ENCODE measurements around the gene FBXO21.
"Not testable (repeated sequence)": the region's sequence is repeated elsewhere in the genome, so short reads cannot be mapped to it uniquely, and the experiment has no call there.

Gene FBXO21

GRCh38 chr12:117199956-117200744 is 9.9 kb upstream of the FBXO21 start:
- DNase-seq = not testable (repeated sequence)

- not testable (repeated sequence) for DNase-seq
These were observed 6.1 kb upstream of the FBXO21 start for GRCh38 chr12:117196334-117196733.

- DNase-seq = not testable (repeated sequence)
These were observed 4.8 kb upstream of the FBXO21 start for GRCh38 chr12:117195027-117195426.

- no peak for DNase-seq
These were observed 3.6 kb upstream of the FBXO21 start for GRCh38 chr12:117193903-117194302.

- not testable (repeated sequence) for DNase-seq
These were observed 2.3 kb upstream of the FBXO21 start for GRCh38 chr12:117192581-117192980.

- DNase-seq = no peak
These were observed 1.8 kb upstream of the FBXO21 start for GRCh38 chr12:117192057-117192456.

- peak; percentile 45 for DNase-seq
These were observed 503 bp downstream of the FBXO21 start for GRCh38 chr12:117189725-117190209.

GRCh38 chr12:117188961-117189724 is 1.1 kb downstream of the FBXO21 start:
- DNase-seq = peak; percentile 36

- DNase-seq = no peak
These were observed 2.1 kb downstream of the FBXO21 start for GRCh38 chr12:117188121-117188665.

- DNase-seq = no peak
These were observed 2.8 kb downstream of the FBXO21 start for GRCh38 chr12:117187421-117187820.

- no peak for DNase-seq
These were observed 7.4 kb downstream of the FBXO21 start for GRCh38 chr12:117182866-117183265.

- not testable (repeated sequence) for DNase-seq
These were observed 8.8 kb downstream of the FBXO21 start for GRCh38 chr12:117181468-117181843.

GRCh38 chr12:117180758-117181467 is 9.4 kb downstream of the FBXO21 start:
- no peak for DNase-seq

- DNase-seq = no peak
These were observed 11.5 kb downstream of the FBXO21 start for GRCh38 chr12:117178745-117179144.

GRCh38 chr12:117178301-117178700 is 12.0 kb downstream of the FBXO21 start:
- no peak for DNase-seq

GRCh38 chr12:117172168-117172567 is 18.1 kb downstream of the FBXO21 start:
- DNase-seq = no peak

- no peak for DNase-seq
These were observed 18.6 kb downstream of the FBXO21 start for GRCh38 chr12:117171499-117172162.

GRCh38 chr12:117169548-117169947 is 20.7 kb downstream of the FBXO21 start:
- no peak for DNase-seq

GRCh38 chr12:117168976-117169375 is 21.3 kb downstream of the FBXO21 start:
- DNase-seq = no peak

GRCh38 chr12:117167769-117168168 is 22.5 kb downstream of the FBXO21 start:
- DNase-seq = no peak

GRCh38 chr12:117166107-117166506 is 24.2 kb downstream of the FBXO21 start:
- DNase-seq = no peak

- DNase-seq = no peak
These were observed 24.9 kb downstream of the FBXO21 start for GRCh38 chr12:117165342-117165741.

Measured in EL (cell line).